HL-60 (cell line): ENCODE measurements around the gene TENT4A.

Experiments used
- DNase-seq, 2 experiments: peaks; one replicate each; pipeline ENCODE4 v3.0.0-alpha.2; 2010 to 2020; ENCODE audit warnings: low read depth in 1 of 2, low spot score in 1 of 2
- H3K27ac ChIP-seq: fragments of 250-450 bp; sonication (Bioruptor Pico); replicated peaks from 2 replicates; pipeline ENCODE4 v1.5.1; 2020; ENCODE audit warnings: mild to moderate bottlenecking, moderate library complexity
- H3K27me3 ChIP-seq: fragments of 250-450 bp; sonication (Bioruptor Pico); 2 replicates; pipeline ENCODE4 v1.5.1; 2021; ENCODE audit warnings: mild to moderate bottlenecking, moderate library complexity; ENCODE audit not compliant: insufficient read depth, poor library complexity, severe bottlenecking
- H3K4me3 ChIP-seq: replicated peaks from 2 replicates; pipeline ENCODE4 v1.5.1; 2011; ENCODE audit warnings: mild to moderate bottlenecking, control low read depth, low read length; ENCODE audit not compliant: insufficient read depth
- GABPA ChIP-seq: IDR thresholded peaks from 2 replicates; pipeline ENCODE4 v1.6.1; 2012; ENCODE audit warnings: low read depth
- POLR2AphosphoS5 ChIP-seq: IDR thresholded peaks from 2 replicates; pipeline ENCODE4 v1.6.1; 2012; ENCODE audit warnings: low read depth
- SPI1 ChIP-seq: IDR thresholded peaks from 2 replicates; pipeline ENCODE4 v1.6.1; 2012; ENCODE audit warnings: low read depth, mild to moderate bottlenecking, borderline replicate concordance
- TF ChIP-seq, protein P1 (sequence below): IDR thresholded peaks from 2 replicates; pipeline ENCODE4 v1.6.1; 2012; ENCODE audit warnings: low read depth; ENCODE audit not compliant: insufficient replicate concordance
- TF ChIP-seq, protein P2 (sequence below): IDR thresholded peaks from one replicate; pipeline ENCODE4 v1.5.1; 2011; ENCODE audit warnings: low read length, control low read depth, inconsistent platforms; ENCODE audit not compliant: insufficient read depth

TENT4A gene

DNA sequence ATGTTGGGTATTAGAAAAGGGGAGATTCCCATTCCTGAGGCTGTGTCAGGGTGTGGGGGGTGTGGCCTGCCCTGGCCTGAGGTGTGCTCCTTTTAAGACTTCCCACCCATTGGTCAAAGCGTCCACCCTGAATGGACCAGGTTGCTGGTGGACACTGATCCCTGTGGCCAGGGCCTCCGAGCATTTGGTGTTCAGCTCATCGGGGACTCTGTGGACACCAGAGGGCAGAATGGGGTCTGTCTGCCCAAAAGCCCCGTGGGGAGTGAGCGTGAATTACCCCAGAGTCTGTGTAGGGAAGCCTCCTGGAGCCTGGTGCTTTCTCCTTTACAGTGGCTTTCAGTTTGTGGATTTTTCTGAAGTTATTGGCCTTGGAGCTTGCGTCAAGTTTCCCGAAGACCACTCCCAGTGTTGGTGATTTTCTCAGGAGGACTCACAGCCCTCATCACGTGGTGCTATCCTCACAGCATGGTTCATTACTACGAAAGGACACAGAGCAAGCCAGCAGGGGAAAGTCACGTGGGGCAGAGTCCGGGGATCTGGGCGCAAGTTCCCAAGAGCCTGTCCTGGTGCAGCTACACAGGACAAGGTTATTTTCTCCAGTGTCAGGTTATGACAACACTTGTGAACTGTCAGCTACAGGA is 55.5 kb downstream of the TENT4A start:
- no peak for DNase-seq
- no peak overlapping the region for H3K4me3 ChIP-seq
- no peak for TF ChIP-seq SPI1
- TF ChIP-seq POLR2AphosphoS5, result no peak
- TF ChIP-seq, protein P1, sequence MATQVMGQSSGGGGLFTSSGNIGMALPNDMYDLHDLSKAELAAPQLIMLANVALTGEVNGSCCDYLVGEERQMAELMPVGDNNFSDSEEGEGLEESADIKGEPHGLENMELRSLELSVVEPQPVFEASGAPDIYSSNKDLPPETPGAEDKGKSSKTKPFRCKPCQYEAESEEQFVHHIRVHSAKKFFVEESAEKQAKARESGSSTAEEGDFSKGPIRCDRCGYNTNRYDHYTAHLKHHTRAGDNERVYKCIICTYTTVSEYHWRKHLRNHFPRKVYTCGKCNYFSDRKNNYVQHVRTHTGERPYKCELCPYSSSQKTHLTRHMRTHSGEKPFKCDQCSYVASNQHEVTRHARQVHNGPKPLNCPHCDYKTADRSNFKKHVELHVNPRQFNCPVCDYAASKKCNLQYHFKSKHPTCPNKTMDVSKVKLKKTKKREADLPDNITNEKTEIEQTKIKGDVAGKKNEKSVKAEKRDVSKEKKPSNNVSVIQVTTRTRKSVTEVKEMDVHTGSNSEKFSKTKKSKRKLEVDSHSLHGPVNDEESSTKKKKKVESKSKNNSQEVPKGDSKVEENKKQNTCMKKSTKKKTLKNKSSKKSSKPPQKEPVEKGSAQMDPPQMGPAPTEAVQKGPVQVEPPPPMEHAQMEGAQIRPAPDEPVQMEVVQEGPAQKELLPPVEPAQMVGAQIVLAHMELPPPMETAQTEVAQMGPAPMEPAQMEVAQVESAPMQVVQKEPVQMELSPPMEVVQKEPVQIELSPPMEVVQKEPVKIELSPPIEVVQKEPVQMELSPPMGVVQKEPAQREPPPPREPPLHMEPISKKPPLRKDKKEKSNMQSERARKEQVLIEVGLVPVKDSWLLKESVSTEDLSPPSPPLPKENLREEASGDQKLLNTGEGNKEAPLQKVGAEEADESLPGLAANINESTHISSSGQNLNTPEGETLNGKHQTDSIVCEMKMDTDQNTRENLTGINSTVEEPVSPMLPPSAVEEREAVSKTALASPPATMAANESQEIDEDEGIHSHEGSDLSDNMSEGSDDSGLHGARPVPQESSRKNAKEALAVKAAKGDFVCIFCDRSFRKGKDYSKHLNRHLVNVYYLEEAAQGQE, result no peak
- TF ChIP-seq, protein P2, sequence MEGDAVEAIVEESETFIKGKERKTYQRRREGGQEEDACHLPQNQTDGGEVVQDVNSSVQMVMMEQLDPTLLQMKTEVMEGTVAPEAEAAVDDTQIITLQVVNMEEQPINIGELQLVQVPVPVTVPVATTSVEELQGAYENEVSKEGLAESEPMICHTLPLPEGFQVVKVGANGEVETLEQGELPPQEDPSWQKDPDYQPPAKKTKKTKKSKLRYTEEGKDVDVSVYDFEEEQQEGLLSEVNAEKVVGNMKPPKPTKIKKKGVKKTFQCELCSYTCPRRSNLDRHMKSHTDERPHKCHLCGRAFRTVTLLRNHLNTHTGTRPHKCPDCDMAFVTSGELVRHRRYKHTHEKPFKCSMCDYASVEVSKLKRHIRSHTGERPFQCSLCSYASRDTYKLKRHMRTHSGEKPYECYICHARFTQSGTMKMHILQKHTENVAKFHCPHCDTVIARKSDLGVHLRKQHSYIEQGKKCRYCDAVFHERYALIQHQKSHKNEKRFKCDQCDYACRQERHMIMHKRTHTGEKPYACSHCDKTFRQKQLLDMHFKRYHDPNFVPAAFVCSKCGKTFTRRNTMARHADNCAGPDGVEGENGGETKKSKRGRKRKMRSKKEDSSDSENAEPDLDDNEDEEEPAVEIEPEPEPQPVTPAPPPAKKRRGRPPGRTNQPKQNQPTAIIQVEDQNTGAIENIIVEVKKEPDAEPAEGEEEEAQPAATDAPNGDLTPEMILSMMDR, result no peak
- TF ChIP-seq GABPA, result no peak
- no peaks in the 10 kb centered on the region for H3K27me3 ChIP-seq
- no peak overlapping the region for H3K27ac ChIP-seq

DNA sequence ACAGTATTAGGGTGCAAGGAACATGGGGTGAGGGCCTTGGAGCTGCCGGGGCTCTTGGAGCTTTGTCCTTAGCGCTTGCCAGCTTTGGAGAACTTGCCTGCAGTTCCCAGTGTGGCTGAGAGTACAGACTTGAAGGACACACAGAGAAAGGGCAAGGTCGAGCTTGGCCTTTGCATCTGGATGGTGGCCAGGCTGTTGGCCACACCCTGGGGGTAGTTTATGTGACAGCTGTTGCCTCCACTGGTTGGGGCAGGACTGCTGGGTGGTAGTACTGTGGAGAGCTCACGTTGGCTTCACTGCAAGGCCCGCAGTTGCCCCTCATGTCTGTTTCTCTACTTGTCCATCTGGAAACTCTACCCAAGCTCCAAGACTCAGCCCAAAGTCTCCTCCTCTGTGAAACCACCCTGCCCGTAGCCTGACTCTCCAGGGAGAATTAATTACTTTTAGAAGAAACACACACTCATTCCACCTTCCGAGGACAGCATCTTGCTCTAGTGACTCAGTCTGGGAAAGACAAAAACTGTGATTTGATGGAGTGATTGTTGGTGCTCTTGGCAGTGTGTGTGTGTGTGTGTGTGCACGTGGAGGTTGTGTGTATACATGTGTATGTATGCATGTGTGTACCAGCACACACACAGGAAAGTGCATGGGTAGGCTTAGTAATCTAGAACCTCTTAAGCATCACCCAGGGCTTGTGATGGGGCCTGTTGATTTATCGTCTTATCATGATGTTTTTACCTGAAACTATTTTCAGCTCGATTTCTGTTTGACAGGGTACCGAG is 57.8 kb downstream of the TENT4A start:
- peaks cover 7% of the 10 kb centered on the region for H3K27me3 ChIP-seq
- TF ChIP-seq SPI1 (no peak), GABPA (no peak), POLR2AphosphoS5 (no peak)
- TF ChIP-seq, protein P1, result no peak
- TF ChIP-seq, protein P2, result no peak
- DNase-seq, result no peak
- no peak overlapping the region for H3K27ac ChIP-seq
- H3K4me3 ChIP-seq, result no peak overlapping the region

DNA sequence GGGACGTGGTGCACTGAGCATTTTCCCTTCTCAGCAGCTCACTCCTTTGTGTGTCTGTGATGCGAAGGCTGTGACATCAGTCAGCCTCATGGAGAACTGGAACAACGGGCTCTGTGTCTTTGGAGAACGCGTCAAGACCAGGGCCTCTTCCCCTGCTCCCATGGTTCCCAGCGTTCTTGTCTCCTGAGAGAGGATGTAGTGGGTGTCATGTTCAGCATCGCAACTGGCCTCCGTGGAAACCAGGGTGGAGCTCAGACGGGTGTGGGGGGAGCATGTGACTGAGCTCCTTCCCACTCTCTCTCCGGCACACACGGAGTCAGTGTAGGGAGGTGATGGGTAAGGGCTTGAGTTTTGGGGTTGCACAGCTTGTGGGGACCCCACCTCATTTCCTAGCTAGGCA is 59.7 kb downstream of the TENT4A start:
- TF ChIP-seq, protein P1, result no peak
- TF ChIP-seq POLR2AphosphoS5 (no peak), GABPA (no peak), SPI1 (no peak)
- TF ChIP-seq, protein P2, result no peak
- Histone ChIP-seq H3K4me3 (no peak overlapping the region), H3K27me3 (peaks cover 7% of the 10 kb centered on the region), H3K27ac (no peak overlapping the region)
- no peak for DNase-seq
